ENCODE data around the gene STUB1. TPM values are rescaled to one million over a fixed set of nuclear protein-coding genes. Genes with fewer than 3 reads are reported as not detected.

STUB1 gene
- total and polyA plus RNA-seq, 2 donors = 70.2 to 122 TPM

GRCh38 chr16:648071-648780 is 32.0 kb upstream of the STUB1 start:
- Histone ChIP-seq H3K27ac (ENCODE audit: low read depth in 1 of 2, low read length in 1 of 2) (peak overlapping the region; percentile 23 to 43), H3K36me3 (ENCODE audit: control insufficient read depth in 2 of 2, insufficient read depth in 2 of 2, low read length in 1 of 2) (peaks cover 5 to 7% of the 10 kb centered on the region in 2 donors), H3K4me3 (ENCODE audit: low read length in 2 of 2) (peak overlapping the region; percentile 57 to 70), H3K4me1 (ENCODE audit: control insufficient read depth in 2 of 2, insufficient read depth in 2 of 2, low read length in 2 of 2) (peaks cover 18% of the 10 kb centered on the region in 2 donors), H3K27me3 (ENCODE audit: control insufficient read depth in 2 of 2, insufficient read depth in 1 of 2, low read length in 1 of 2) (peaks cover 3 to 9% of the 10 kb centered on the region in 2 donors), H3K9me3 (ENCODE audit: control insufficient read depth in 2 of 2, insufficient read depth in 1 of 2, low read length in 1 of 2) (no peaks in the 10 kb centered on the region)
- WGBS = 37% methylated on average over 24 of the region's 24 CpGs
- no peak for DNase-seq (ENCODE audit: low read depth in 6 of 9, low spot score in 9 of 9)

- Histone ChIP-seq H3K4me1 (ENCODE audit: control insufficient read depth in 2 of 2, insufficient read depth in 2 of 2, low read length in 2 of 2) (peaks cover 18% of the 10 kb centered on the region in 2 donors), H3K36me3 (ENCODE audit: control insufficient read depth in 2 of 2, insufficient read depth in 2 of 2, low read length in 1 of 2) (peaks cover 7 to 13% of the 10 kb centered on the region in 2 donors), H3K27ac (ENCODE audit: low read depth in 1 of 2, low read length in 1 of 2) (peak within 1 kb of the TSS; percentile 23 to 53), H3K9me3 (ENCODE audit: control insufficient read depth in 2 of 2, insufficient read depth in 1 of 2, low read length in 1 of 2) (no peaks in the 10 kb centered on the region), H3K4me3 (ENCODE audit: low read length in 2 of 2) (peak within 1 kb of the TSS; percentile 57 to 70), H3K27me3 (ENCODE audit: control insufficient read depth in 2 of 2, insufficient read depth in 1 of 2, low read length in 1 of 2) (peaks cover 0 to 2% of the 10 kb centered on the region in 2 donors)
- WGBS = under 1% methylated on average over 91 of the region's 91 CpGs
- peak; percentile 69 to 93 (median 84) for DNase-seq (ENCODE audit: low read depth in 6 of 9, low spot score in 9 of 9)
These were observed 31.2 kb upstream of the STUB1 start, which contains the start of gene WDR90 for GRCh38 chr16:648781-649589. WDR90 (plus strand) TSS chr16:649365; CDS start chr16:649417, 52 bp downstream.

GRCh38 chr16:649631-650030 is 30.6 kb upstream of the STUB1 start:
- DNase-seq (ENCODE audit: low read depth in 6 of 9, low spot score in 9 of 9) = no peak
- H3K9me3 ChIP-seq (ENCODE audit: control insufficient read depth in 2 of 2, insufficient read depth in 1 of 2, low read length in 1 of 2) = no peaks in the 10 kb centered on the region
- no peaks in the 10 kb centered on the region for H3K27me3 ChIP-seq (ENCODE audit: control insufficient read depth in 2 of 2, insufficient read depth in 1 of 2, low read length in 1 of 2)
- WGBS = 3% methylated on average over 44 of the region's 44 CpGs
- peaks cover 7 to 13% of the 10 kb centered on the region in 2 donors for H3K36me3 ChIP-seq (ENCODE audit: control insufficient read depth in 2 of 2, insufficient read depth in 2 of 2, low read length in 1 of 2)
- H3K4me3 ChIP-seq (ENCODE audit: low read length in 2 of 2) = peak overlapping the region; percentile 57 to 70
- H3K27ac ChIP-seq (ENCODE audit: low read depth in 1 of 2, low read length in 1 of 2) = no peak overlapping the region
- peaks cover 18% of the 10 kb centered on the region in 2 donors for H3K4me1 ChIP-seq (ENCODE audit: control insufficient read depth in 2 of 2, insufficient read depth in 2 of 2, low read length in 2 of 2)

- 95% methylated on average over 22 of the region's 22 CpGs for WGBS
These were observed 28.4 kb upstream of the STUB1 start for GRCh38 chr16:651844-652243.

GRCh38 chr16:652454-653305 is 27.5 kb upstream of the STUB1 start:
- H3K4me1 ChIP-seq (ENCODE audit: control insufficient read depth in 2 of 2, insufficient read depth in 2 of 2, low read length in 2 of 2) = peaks cover 16 to 18% of the 10 kb centered on the region in 2 donors
- H3K4me3 ChIP-seq (ENCODE audit: low read length in 2 of 2) = no peak overlapping the region
- H3K27ac ChIP-seq (ENCODE audit: low read depth in 1 of 2, low read length in 1 of 2) = no peak overlapping the region
- no peaks in the 10 kb centered on the region for H3K9me3 ChIP-seq (ENCODE audit: control insufficient read depth in 2 of 2, insufficient read depth in 1 of 2, low read length in 1 of 2)
- WGBS = 95% methylated on average over 28 of the region's 28 CpGs
- H3K36me3 ChIP-seq (ENCODE audit: control insufficient read depth in 2 of 2, insufficient read depth in 2 of 2, low read length in 1 of 2) = peaks cover 14 to 42% of the 10 kb centered on the region in 2 donors
- H3K27me3 ChIP-seq (ENCODE audit: control insufficient read depth in 2 of 2, insufficient read depth in 1 of 2, low read length in 1 of 2) = no peaks in the 10 kb centered on the region
- DNase-seq (ENCODE audit: low read depth in 6 of 9, low spot score in 9 of 9) = no peak

More at GRCh38 chr16:651844-652243, 28.4 kb upstream of the STUB1 start:
- Histone ChIP-seq H3K27ac (ENCODE audit: low read depth in 1 of 2, low read length in 1 of 2) (no peak overlapping the region), H3K36me3 (ENCODE audit: control insufficient read depth in 2 of 2, insufficient read depth in 2 of 2, low read length in 1 of 2) (peaks cover 11 to 34% of the 10 kb centered on the region in 2 donors), H3K27me3 (ENCODE audit: control insufficient read depth in 2 of 2, insufficient read depth in 1 of 2, low read length in 1 of 2) (no peaks in the 10 kb centered on the region), H3K4me3 (ENCODE audit: low read length in 2 of 2) (no peak overlapping the region), H3K4me1 (ENCODE audit: control insufficient read depth in 2 of 2, insufficient read depth in 2 of 2, low read length in 2 of 2) (peaks cover 18% of the 10 kb centered on the region in 2 donors), H3K9me3 (ENCODE audit: control insufficient read depth in 2 of 2, insufficient read depth in 1 of 2, low read length in 1 of 2) (no peaks in the 10 kb centered on the region)
- no peak for DNase-seq (ENCODE audit: low read depth in 6 of 9, low spot score in 9 of 9)

GRCh38 chr16:654034-654433 is 26.2 kb upstream of the STUB1 start:
- Histone ChIP-seq H3K9me3 (ENCODE audit: control insufficient read depth in 2 of 2, insufficient read depth in 1 of 2, low read length in 1 of 2) (no peaks in the 10 kb centered on the region), H3K27me3 (ENCODE audit: control insufficient read depth in 2 of 2, insufficient read depth in 1 of 2, low read length in 1 of 2) (no peaks in the 10 kb centered on the region), H3K27ac (ENCODE audit: low read depth in 1 of 2, low read length in 1 of 2) (no peak overlapping the region), H3K36me3 (ENCODE audit: control insufficient read depth in 2 of 2, insufficient read depth in 2 of 2, low read length in 1 of 2) (peaks cover 17 to 55% of the 10 kb centered on the region in 2 donors), H3K4me3 (ENCODE audit: low read length in 2 of 2) (no peak overlapping the region), H3K4me1 (ENCODE audit: control insufficient read depth in 2 of 2, insufficient read depth in 2 of 2, low read length in 2 of 2) (peaks cover 5 to 10% of the 10 kb centered on the region in 2 donors)
- WGBS = 97% methylated on average over 12 of the region's 12 CpGs
- no peak for DNase-seq (ENCODE audit: low read depth in 6 of 9, low spot score in 9 of 9)

- Histone ChIP-seq H3K27me3 (ENCODE audit: control insufficient read depth in 2 of 2, insufficient read depth in 1 of 2, low read length in 1 of 2) (no peaks in the 10 kb centered on the region), H3K9me3 (ENCODE audit: control insufficient read depth in 2 of 2, insufficient read depth in 1 of 2, low read length in 1 of 2) (no peaks in the 10 kb centered on the region), H3K4me3 (ENCODE audit: low read length in 2 of 2) (no peak overlapping the region), H3K36me3 (ENCODE audit: control insufficient read depth in 2 of 2, insufficient read depth in 2 of 2, low read length in 1 of 2) (peaks cover 16 to 54% of the 10 kb centered on the region in 2 donors), H3K27ac (ENCODE audit: low read depth in 1 of 2, low read length in 1 of 2) (no peak overlapping the region), H3K4me1 (ENCODE audit: control insufficient read depth in 2 of 2, insufficient read depth in 2 of 2, low read length in 2 of 2) (no peaks in the 10 kb centered on the region)
- 96% methylated on average over 22 of the region's 22 CpGs for WGBS
- DNase-seq (ENCODE audit: low read depth in 6 of 9, low spot score in 9 of 9) = no peak
These were observed 22.7 kb upstream of the STUB1 start for GRCh38 chr16:657487-657886.

- no peak for DNase-seq (ENCODE audit: low read depth in 6 of 9, low spot score in 9 of 9)
These were observed 21.3 kb upstream of the STUB1 start for GRCh38 chr16:658679-659571.

More at GRCh38 chr16:658679-659571, 21.3 kb upstream of the STUB1 start:
- Histone ChIP-seq H3K36me3 (ENCODE audit: control insufficient read depth in 2 of 2, insufficient read depth in 2 of 2, low read length in 1 of 2) (peaks cover 17 to 50% of the 10 kb centered on the region in 2 donors), H3K27ac (ENCODE audit: low read depth in 1 of 2, low read length in 1 of 2) (no peak overlapping the region), H3K4me1 (ENCODE audit: control insufficient read depth in 2 of 2, insufficient read depth in 2 of 2, low read length in 2 of 2) (no peaks in the 10 kb centered on the region), H3K9me3 (ENCODE audit: control insufficient read depth in 2 of 2, insufficient read depth in 1 of 2, low read length in 1 of 2) (no peaks in the 10 kb centered on the region), H3K27me3 (ENCODE audit: control insufficient read depth in 2 of 2, insufficient read depth in 1 of 2, low read length in 1 of 2) (no peaks in the 10 kb centered on the region), H3K4me3 (ENCODE audit: low read length in 2 of 2) (no peak overlapping the region)
- 97% methylated on average over 35 of the region's 35 CpGs for WGBS

Data from thymus (tissue), 11 donors.